Measurements from ENCODE around the gene MDFI.

Gene MDFI

GRCh38 chr6:41651962-41652657, 13.8 kb downstream of the MDFI start:
- no peak for DNase-seq

GRCh38 chr6:41652866-41653652, 14.8 kb downstream of the MDFI start:
- DNase-seq, result no peak

- DNase-seq, result no peak
These were observed 15.4 kb downstream of the MDFI start for GRCh38 chr6:41653691-41654090.

- no peak for DNase-seq
These were observed 16.0 kb downstream of the MDFI start for GRCh38 chr6:41654151-41654697.

GRCh38 chr6:41654698-41655151, 16.5 kb downstream of the MDFI start:
- no peak for DNase-seq

GRCh38 chr6:41655176-41655575, 16.9 kb downstream of the MDFI start:
- DNase-seq, result no peak

- DNase-seq, result no peak
These were observed 17.4 kb downstream of the MDFI start for GRCh38 chr6:41655646-41656001.

GRCh38 chr6:41656002-41656691, 17.9 kb downstream of the MDFI start:
- DNase-seq, result no peak

GRCh38 chr6:41657131-41658094, 19.1 kb downstream of the MDFI start:
- DNase-seq, result no peak

- DNase-seq, result no peak
These were observed 20.4 kb downstream of the MDFI start for GRCh38 chr6:41658636-41659035.

- no peak for DNase-seq
These were observed 21.7 kb downstream of the MDFI start for GRCh38 chr6:41659935-41660334.

- no peak for DNase-seq
These were observed 25.3 kb downstream of the MDFI start for GRCh38 chr6:41663568-41663967.

- DNase-seq, result no peak
These were observed 26.0 kb downstream of the MDFI start for GRCh38 chr6:41664271-41664670.

- no peak for DNase-seq
These were observed 28.9 kb downstream of the MDFI start for GRCh38 chr6:41667195-41667594.

GRCh38 chr6:41668968-41669367, 30.7 kb downstream of the MDFI start:
- no peak for DNase-seq

- no peak for DNase-seq
These were observed 32.6 kb downstream of the MDFI start for GRCh38 chr6:41670703-41671360.

- no peak for DNase-seq
These were observed 33.1 kb downstream of the MDFI start for GRCh38 chr6:41671376-41671775.

GRCh38 chr6:41672016-41672415, 33.7 kb downstream of the MDFI start:
- DNase-seq, result no peak

GRCh38 chr6:41672816-41673703, 34.8 kb downstream of the MDFI start:
- no peak for DNase-seq

- no peak for DNase-seq
These were observed 35.4 kb downstream of the MDFI start for GRCh38 chr6:41673704-41674000.
